GM21529 (cell line): Measurements from ENCODE around the gene RCBTB2.

Experiments
- ATAC-seq: cut with Tn5 transposase; IDR thresholded peaks from one replicate; pipeline ENCODE4 v1.9.1; 2021; ENCODE audit not compliant: unreplicated experiment

Gene RCBTB2

DNA sequence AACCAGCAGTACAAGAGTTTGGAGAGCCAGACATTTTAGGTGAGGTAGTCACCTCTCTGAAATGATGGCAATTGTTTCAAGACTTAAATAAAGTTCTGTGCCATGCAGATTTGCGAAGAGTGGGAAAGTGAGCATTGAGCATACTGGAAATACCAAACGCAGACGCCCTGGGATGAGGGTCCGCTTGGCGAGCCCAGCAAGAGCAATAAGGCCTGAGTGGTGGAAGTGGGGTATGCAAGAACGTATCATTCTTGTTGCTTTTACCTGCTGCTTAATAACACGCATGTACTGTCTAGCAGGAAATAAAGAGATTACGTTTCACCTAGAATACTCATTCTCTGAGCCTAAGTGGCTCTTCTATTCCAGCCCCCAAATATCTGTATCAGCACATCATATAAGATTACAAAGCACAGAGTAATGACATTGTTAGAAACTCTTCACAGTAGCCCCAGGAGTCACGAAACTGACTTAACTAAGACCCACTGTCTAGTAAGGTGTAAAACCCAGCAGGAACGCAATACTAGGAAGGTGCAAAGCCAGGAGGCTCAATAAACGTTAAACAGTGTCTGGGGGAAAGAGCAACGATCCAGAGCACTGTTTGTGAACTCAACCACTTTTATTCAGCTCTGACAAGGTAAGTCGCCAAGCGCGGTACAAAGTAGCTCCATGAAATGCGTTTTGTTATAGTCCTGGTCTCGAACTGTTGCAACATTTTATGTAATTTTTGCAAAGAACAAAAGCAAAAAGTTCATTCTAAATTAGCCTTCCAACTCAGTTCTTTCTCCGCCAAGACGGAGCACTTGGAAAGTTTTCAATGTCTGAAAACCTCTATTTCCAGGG is 1.2 kb downstream of the RCBTB2 start:
- ATAC-seq: no peak

DNA sequence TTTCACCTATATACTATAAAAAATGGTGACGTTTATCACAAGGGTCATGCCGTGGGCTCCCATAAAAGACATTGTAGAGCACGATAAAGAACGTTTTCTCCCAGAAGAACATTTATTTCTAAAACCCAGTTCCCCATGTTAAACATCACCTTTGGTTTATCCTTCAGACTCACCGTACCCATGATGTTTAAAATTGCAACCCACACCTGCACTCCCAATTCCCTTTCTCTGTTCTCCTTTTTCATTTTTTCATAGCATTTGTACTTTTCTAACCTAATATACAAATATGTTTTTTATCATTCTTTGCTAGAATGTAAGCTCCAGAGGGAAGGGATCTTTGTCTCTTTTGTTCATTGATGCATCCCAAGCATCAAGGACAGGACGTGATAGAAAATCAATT is 2.0 kb downstream of the RCBTB2 start:
- no peak for ATAC-seq

DNA sequence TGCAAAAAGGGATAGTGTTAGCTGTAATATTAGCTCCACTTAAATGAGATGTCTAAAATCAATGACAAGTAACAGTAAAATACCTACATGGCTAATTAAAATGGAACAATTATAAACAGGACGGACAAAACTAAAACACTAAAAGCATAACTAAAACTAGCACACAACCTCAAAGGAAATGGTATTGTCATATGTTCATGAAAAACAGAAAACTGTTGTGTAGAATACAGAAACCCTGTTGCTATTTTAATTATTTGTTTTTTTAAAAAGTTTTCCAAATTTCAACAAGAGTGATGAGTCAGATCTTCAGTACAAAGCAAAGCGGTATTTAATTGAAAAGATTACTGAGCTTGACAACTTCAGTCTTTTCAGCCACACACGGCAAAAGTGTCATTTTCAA is 4.2 kb downstream of the RCBTB2 start:
- ATAC-seq: no peak

DNA sequence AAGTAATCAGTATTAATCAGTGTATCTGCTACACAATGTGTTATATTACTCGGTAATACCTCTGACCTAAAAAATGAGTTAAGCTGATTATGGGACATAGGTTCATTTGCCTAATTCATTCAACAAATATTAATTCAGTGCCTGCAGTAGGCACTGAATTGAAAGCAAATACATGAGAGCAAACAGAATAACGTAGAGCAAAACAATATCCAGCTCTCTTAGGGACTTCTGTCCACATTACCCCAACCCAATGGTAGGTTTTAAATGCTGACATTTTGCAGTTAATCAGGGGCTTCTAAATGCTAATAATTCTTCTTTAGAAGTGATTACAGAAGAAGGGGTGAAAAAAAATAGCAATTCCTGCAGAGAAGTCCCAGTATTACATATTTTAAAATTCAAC is 4.9 kb downstream of the RCBTB2 start:
- ATAC-seq: no peak

DNA sequence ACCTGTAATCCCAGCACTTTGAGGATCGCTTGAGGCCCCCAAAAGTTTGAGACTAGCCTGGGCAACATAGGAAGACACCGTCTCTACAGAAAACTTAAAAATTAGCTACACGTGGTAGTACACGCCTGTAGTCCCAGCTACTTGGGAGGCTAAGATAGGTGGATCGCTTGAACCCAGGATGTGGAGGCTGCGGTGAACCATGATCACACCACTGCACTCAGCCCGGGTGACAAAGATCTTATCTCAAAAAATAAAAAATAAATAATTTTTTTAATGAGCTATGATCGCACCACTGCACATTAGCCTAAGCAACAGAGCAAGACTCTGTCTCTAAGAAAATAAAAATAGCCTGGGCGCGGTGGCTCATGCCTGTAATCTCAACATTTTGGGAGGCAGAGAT is 6.6 kb downstream of the RCBTB2 start:
- ATAC-seq: no peak

DNA sequence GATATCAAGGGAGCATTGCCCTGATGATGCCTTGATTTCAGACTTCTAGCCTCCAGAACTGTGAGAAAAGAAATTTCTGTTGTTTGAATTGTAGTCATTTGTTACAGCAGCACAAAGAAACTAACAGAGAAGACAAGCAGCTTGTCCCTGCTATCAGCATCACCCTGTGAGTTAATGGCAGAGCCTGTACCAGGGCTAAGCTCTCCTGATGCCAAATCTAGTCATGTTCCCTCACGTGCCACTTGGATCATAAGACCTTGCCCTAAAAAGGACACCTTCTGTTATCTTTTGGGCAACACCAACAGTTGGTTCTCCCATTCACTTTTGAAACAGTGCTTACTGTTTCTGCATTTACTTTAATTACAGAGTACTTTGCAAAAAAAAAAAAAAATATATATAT is 14.8 kb downstream of the RCBTB2 start:
- no peak for ATAC-seq

DNA sequence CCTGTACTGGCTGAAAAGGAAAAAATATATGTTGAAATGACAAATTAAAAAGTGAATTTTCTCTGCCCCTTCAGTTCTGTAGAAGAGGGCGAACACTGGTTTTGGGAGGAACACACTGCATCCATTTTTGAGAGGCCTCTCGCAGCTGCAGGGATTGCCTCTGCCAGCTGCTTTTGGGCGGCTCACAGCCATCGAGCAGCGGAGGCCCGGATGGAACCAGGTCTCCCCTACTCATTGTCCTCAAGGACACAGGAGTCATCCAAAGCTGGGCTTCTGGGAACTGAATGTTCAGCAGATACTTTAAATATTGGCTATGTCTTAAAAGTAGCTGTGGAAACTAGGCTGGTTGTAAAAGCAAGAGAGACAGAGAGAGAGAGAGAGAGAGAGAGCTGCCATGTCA is 17.1 kb downstream of the RCBTB2 start:
- ATAC-seq: no peak

DNA sequence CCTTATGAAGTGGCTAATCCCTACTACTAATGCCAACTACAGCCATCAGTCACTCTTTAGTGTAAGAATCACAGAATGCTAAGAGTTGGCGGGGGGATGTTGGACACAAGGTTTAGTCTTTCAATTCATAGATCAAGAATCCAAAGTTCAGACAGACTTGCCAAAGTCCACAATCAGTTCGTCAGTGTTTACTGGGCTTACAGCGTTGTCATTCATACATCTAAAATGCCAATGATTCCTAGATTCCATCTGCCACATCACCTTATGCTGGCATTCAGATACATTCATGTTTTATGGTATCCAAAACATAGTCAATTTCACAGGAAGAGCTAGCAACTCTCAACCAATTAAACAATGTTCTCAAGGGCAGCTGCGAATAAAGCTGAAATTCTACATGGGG is 18.1 kb downstream of the RCBTB2 start:
- ATAC-seq: no peak

DNA sequence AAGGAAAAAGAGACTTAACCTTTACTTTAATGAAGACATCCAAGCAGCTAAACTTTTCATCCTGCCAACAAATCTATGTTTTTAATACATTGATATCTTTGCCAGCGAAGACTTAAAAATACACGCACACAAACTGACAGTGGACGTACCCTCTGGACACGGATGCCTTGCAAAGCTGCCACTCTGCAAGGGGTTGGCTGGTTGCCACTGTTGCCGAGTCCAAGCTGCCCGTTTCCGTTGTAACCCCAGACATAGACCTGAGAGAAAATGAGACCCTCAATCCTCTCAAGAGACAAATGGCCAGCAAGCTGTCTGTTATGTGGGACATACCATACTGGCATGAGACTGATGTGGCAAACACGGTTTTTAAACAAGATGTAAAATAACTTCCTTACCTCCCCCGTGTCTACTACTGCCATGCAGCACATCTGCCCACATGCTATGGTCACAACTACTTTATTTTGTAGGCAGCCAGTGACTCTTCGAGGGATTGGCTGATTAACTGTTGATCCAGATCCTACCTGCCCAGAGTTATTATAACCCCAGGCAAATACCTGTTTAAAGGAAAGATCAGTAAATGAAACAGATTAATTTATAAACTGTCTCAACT is 21.2 kb downstream of the RCBTB2 start:
- no peak for ATAC-seq

DNA sequence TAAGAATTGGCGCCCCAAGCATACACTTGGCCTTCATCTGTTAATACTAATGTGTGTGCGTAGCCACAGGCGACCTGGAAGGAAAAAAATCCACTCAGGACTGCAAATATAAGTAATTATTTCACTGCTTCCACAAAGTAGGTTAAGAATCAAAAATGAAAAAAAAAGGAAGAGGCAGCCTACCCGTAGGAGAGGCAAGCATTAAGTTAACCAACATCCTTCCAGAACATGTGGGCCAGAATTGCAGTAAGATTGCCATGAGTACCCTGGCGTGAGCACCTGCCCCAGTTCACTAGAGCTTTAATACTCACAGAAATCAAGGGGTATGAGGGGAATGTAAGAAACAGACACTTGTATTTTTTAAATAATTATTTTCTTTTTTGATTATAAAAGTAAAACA is 22.2 kb downstream of the RCBTB2 start:
- ATAC-seq: no peak

DNA sequence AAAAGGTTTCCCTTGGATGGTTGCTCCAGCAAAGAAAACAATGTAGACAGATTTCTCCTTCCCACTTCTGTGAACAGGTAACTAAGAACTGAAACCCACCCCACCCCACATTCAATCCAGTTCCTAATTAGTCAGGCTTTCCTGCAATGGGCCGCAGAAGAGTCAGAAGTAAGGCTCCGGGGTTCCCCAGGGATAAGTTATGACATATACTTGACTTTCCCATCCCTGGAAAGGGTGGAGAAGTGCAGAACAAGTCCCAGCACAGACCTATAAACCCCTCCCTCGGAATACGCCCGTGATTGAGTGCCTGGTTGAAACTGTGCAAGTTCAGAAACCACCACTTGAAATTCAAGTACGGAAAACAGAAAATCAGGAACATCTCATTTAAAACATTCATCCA is 24.9 kb downstream of the RCBTB2 start:
- no peak for ATAC-seq

DNA sequence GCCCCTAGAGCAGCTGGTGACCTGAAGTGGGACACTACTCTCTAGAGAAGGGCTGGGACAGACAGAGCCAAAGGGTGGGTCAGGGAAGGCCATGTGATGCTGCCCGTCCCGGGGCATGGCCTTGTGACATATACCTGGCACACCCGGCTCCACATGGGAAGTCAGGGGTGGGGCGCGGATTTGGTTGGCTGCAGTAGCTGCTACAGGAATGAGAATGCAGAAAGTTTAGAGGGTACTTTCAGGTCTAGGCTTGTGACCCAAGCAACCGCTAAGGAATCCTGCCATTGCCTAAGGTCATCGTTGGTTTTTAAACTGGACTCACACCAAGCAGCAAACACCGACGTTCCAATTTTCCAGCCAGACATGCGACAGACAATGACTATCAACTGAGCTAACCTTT is 25.9 kb downstream of the RCBTB2 start:
- ATAC-seq: no peak

DNA sequence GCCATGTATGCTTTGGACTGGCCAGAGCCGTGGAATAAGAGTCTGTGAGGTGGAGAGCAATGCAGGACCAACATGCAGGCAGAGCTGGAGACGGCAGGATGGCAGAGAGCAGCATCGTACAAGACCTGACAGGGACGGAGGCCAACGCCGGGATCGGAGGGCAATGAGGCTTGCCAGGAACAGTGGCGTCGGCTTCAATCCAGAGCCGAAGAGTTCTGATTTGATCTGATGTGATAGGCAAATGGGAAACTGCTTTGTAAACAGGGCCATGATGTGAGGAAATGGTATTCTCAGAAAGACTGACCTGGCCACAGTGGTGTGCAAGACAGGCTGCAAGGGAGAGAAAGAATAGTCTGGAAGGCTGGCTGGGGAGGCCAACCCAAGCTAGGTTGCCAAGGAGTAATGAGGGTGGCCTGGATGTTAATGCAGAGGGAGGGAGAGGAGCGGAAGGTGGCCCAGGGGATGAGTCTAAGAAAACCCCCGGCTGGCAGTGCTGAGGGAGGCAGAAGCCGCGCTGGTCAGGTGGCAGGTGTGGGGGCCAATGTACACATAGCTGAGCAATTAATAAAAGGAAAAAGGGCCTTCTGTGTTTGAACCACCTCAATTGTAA is 26.7 kb downstream of the RCBTB2 start:
- ATAC-seq: peak; percentile 27

DNA sequence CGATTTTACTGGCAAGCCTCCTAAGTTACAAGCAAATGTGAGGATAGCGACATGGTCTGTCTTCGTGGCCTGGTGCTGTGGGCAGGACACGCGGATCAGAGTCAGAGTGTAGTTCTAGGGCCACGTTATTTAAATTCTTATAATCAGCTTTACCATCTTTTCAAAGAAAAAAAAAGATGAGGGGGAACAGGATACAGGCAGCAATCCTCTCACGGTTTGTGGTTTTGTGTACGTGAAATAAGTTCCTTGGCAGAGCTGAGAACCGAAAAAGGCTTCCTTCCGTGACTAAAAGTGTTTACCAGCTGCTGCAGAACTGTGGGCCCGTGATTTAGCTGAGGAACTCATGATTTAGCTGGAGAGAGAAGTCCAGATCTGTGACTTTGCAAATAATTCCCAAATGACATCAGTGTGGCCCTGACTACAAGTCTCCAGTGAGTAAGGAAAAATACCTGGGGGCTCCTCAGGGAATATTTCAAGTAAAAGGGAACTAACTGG is 27.2 kb downstream of the RCBTB2 start:
- ATAC-seq: peak; percentile 87

DNA sequence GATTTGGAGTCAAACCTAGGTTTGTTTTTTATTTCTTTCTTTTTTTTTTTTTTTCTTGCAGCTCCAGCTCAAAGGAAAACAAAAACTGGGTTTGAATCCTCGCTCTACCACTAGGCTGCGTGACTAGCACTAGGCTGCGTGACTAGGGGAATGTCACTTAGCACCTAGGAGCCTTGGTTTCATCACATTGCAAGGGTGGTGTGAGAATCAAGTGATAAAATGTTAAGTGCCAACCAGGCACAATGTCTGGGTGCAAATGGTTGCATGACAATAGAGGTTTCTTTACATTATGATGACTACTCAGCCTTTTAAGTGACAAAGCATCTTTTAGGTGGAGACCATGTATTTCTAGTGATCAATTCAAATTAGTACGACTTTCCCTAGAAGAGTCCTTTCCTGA is 27.9 kb downstream of the RCBTB2 start:
- no peak for ATAC-seq

DNA sequence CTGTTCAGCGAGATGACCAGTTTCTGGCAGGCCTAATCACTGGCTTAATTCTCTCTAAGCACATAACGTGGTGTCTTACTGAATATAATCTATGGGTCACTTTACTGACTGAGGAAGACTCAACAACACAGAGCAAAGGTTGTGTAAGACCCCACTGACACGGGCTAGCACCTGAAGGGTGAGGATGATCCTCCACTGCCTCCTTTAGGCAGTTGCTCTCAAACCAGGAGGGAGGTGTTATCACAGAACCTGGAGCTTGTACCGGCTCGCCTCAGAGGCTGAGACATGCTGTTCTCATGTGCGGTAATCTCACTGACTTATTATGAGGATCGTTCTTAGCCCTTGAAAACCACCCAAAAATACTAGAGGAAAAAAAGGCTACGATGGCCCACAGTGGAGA is 28.3 kb downstream of the RCBTB2 start:
- ATAC-seq: no peak

DNA sequence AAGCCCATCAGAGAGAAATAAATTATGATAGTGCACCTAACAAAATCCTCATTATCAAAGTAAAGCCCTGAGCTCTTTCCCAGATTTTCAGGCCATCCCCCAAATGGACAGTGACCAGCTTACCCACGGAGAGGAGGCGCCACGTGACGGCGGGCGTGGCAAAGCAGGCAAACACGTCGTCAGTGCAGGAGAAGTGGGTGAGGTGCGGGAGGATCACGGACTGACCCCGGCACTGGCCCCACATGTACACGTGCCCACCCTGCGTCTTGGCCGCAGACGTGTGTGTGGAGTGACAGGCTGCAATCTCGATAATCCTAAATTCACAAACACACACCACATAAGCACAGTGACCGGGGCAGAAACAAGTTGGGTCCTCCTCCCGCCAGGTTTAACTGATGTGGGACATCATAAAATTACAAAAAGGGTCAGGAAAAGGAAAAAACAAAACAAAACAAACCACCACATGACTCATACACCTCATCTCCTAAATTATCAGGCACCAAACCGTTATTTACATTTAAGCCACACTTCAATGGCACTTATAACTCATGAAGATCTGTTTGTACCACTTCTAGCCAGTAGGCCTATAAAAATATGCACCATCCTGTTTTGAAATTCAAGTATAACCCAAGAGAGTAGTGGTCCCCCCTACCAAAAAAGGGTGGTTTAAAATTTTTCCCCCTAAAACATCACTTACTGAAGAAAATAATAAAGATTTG is 30.1 kb downstream of the RCBTB2 start:
- ATAC-seq: no peak

DNA sequence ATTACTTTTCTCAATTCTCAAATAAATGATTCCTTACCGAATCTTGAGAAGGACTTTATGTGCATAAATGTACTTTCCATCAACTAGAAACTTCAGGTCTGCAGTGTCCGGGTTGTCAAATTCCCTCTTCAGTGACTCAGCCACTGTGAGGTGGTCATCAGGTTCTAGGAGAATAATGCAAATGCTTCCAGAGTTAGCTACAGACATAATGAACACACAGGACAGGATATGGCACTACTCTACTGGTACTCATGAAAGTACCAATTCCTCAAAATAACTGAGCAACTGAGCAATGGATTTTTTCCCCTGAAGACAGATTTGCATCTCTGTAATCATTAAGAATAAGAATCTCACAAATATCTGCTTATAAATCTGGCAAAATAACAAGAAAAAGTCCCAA is 31.2 kb downstream of the RCBTB2 start:
- peak; percentile 38 for ATAC-seq

DNA sequence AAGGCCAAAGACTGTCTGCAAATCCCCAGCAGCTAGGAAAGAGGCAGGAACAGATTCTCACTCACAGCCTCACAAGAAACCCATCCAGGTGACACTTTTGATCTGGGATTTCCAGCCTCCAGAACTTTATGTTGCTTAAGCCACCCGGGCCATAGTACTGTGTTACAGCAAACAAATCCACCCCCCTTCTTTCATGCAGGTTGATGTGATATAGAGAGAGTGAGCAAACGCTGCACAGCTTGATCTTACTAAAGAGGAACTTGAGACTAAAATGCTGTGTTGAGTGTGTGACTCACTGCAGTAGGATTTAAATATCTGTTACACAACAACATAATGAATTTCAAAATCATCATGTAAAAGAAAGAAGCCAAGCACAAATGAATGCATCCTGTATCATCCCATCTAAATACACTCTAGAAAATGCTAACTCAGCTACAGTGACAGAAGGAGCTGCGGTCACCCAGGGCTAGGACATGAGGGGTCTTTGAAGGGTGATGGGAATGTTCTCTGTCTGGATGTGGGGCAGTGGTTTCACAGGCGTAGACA is 32.2 kb downstream of the RCBTB2 start:
- peak; percentile 31 for ATAC-seq

DNA sequence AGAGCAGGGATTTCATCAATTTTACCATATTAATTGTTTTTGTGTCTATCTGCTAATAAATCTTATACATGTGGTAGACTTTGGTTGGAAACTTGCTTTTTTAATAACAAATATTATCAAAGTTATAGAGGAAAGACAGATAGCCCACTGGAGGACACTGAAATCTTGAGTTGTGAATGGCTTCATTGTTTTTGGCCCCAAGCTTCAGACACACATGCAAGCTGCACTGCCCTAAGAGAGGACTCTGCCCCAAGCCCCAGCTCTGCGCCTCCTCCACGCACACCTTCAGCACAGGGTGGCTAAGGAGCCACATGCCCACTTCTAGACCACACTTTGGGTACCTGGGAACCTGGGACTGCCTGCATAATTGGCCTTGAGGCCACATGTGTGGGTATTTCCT is 35.2 kb downstream of the RCBTB2 start:
- no peak for ATAC-seq
